ENCODE measurements around the gene H19. TPM values are rescaled to one million over a fixed set of nuclear protein-coding genes. Genes with fewer than 3 reads are reported as not detected.

Gene H19
- total RNA-seq, 1 donor from 2014 or later, result 9,050 TPM

DNA sequence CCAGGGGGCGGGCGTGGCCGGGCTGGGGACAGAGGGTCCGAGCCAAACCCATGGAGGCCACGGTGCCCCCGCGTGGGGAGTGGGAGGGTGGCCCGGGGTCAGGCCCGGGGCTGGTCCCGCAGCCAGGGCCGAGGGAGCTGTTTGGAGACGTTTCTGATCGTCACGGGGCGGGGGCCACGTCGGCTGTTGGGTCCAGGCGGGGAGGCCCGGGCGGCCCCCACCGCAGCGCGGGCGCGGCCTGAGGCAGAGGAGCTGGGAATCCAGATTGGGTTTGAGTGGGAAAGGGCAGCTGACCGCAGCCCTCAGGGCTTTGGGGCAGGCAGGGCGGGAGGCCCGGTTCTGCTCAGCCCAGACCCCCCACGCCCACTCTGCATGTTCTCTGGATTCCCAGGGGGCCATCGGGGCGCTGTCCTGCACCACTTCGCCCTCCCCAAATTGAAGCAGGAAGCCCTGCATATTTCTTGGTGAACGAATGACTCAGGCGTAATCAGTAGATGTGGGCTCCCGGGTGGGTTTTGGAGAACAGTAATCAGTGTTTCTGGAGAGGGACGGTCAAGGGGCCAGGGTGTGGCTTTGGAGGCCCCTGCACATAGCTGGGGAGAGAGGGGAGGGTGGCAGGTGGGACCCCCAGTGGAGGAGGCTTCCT lies 49.9 kb downstream of the H19 start:
- no peak for DNase-seq (ENCODE audit: low read depth)

DNA sequence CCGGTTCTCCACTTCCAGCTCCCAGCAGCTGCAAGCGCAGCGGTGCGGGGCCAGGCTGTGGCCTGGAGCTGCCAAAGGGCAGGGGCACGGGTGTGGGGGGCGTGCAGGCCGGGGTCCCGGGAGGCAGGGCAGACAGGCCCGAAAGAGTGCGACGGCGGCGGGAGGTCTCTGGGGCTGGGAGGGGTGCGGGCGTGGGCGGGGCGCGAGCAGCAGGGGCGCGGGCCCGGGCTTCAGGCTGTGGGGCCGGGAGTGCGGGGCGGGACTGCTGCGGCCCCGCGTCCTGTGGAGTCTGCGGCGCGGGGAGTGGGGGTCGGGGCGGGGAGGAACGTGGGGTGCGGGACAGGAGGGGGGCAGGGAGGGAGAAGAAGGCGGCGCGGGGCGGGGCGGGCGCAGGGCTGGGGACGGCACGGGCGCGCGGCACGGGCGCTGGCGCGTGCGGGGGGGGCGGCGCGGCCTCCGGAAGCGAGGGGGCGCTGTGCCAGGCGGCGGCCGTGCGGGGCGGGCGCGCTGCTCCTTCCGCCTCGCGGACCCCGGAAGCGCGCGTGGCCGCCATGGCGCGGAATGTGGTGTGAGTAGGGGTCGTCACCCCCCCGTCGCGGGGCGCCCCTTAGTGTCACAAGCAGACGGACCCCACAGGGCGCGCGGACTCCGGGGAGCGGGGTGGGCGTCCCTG lies 50.7 kb downstream of the H19 start, which contains the start of gene MRPL23:
Gene MRPL23 (plus strand): TSS at position 521 of the 673 bp plus-strand sequence. CDS start 31 bp downstream, at position 552.
- no peak for DNase-seq (ENCODE audit: low read depth)

MicroRNAs encoded within 50 kb of the gene (microRNA counts, 767-probe panel; counts per million panel counts)
- not detected for microRNA hsa-miR-675-5p

Other genes with a start within 250 kb of the H19 start
- gene IFITM10, start 247.2 kb downstream of the H19 start, total RNA-seq, result 3.9 and 8.2 TPM in 2 replicates
- 557 and 650 TPM in 2 replicates for gene CTSD, start 233.9 kb downstream of the H19 start, total RNA-seq
- 0.59 and 2.8 TPM in 2 replicates for gene SYT8, start 162.9 kb downstream of the H19 start, total RNA-seq
- gene TNNI2, start 158.9 kb downstream of the H19 start, total RNA-seq, result 429 and 432 TPM in 2 replicates
- 407 and 468 TPM in 2 replicates for gene LSP1, start 144.8 kb downstream of the H19 start, total RNA-seq
- 1.4 and 3.9 TPM in 2 replicates for gene PRR33, start 105.9 kb downstream of the H19 start, total RNA-seq
- gene TNNT3, start 78.1 kb downstream of the H19 start, total RNA-seq, result 1,570 and 2,000 TPM in 2 replicates
- gene MRPL23, start 50.5 kb downstream of the H19 start, total RNA-seq, result 95.2 and 101 TPM in 2 replicates
- 330 and 438 TPM in 2 replicates for gene IGF2, start 141.5 kb upstream of the H19 start, total RNA-seq
- not detected in 2 replicates for gene INS, start 163.4 kb upstream of the H19 start, total RNA-seq
- gene TH, start 174.0 kb upstream of the H19 start, total RNA-seq, result not detected in 2 replicates